Adrenal gland (tissue), 12 donors: Measurements from ENCODE around the gene KIF6. TPM values are rescaled to one million over a fixed set of nuclear protein-coding genes. Genes with fewer than 3 reads are reported as not detected.

Experiments used
- DNase-seq, 7 donors: peaks; one replicate each; pipeline ENCODE4 v3.0.0-alpha.2; 2019 to 2020
- H3K27ac ChIP-seq, 5 donors: fragments of 200-600 bp; sonication (generic) in 4 of 5; 1 replicate in 3 of 5; 2 replicates in 2 of 5; pipeline versions ENCODE4 v1.5.1 to v1.8.0; 2016 to 2020; ENCODE audit warnings: mild to moderate bottlenecking in 1 of 5
- H3K27me3 ChIP-seq: fragments of 200-600 bp; 2 replicates; pipeline ENCODE4 v1.8.0; 2021
- H3K36me3 ChIP-seq, 2 donors: fragments of 200-600 bp; replicated peaks in 1 of 2; 1 replicate in 1 of 2; 2 replicates in 1 of 2; pipeline versions ENCODE4 v1.5.1 to v1.8.0; 2018 to 2022
- H3K4me1 ChIP-seq, 2 donors: fragments of 200-600 bp; replicated peaks in 1 of 2; 1 replicate in 1 of 2; 2 replicates in 1 of 2; pipeline versions ENCODE4 v1.5.1 to v1.8.0; 2018 to 2021
- H3K4me3 ChIP-seq, 4 donors: fragments of 200-600 bp; sonication (generic) in 3 of 4; one replicate each; pipeline ENCODE4 v1.5.1; 2016 to 2018
- H3K9me3 ChIP-seq, 3 donors: fragments of 200-600 bp; sonication (generic) in 1 of 3; replicated peaks in 1 of 3; 1 replicate in 2 of 3; 2 replicates in 1 of 3; pipeline versions ENCODE4 v1.5.1 to v1.8.0; 2016 to 2021
- POLR2A ChIP-seq, 2 donors: fragments of 450-650 bp; IDR thresholded peaks; one replicate each; pipeline ENCODE4 v1.6.1; 2017; ENCODE audit warnings: antibody characterized with exemption in 2 of 2, mild to moderate bottlenecking in 2 of 2, moderate library complexity in 1 of 2
- WGBS, 4 donors: extraction: QIAGEN DNeasy Blood & Tissue Kit in 2 of 4; methylation state at CpG; one replicate each; pipeline versions ENCODE4 v1.1.5 to v1.1.7; 2013 to 2017; 5-methylcytosine and 5-hydroxymethylcytosine counted together
- intact Hi-C, 2 donors: fragments of 100-400 bp; cut with DNase I; formaldehyde crosslinking; loops; one replicate each; pipeline versions ENCODE4 v1.14.1 to v1.15.0; 2022 to 2023
- polyA plus RNA-seq, 3 donors: library from polyadenylated mRNA; stranded (reverse); fragments of 200-250 nt in 2 of 3; fragments of 350-450 nt in 1 of 3; fragmentation: Illumina TruSeq in 1 of 3; extraction: RNeasy Lipid Tissue Mini Kit (QIAGEN cat#74804) in 1 of 3; gene quantifications; one replicate each; pipeline ENCODE4 v1.2.3, GENCODE V29; 2013 to 2014
- total RNA-seq, 9 donors: library from RNA; depleted of rRNA in 4 of 9; stranded (reverse); fragments of >200 nt in 4 of 9; fragments of 120-200 nt in 1 of 9; fragmentation: NEBNext Ultra II Directional in 1 of 9; extraction: Animal tissue kit (Norgen Biotek cat#: 25700) in 1 of 9; gene quantifications; one replicate each; pipeline versions ENCODE4 v1.1.0 to v1.2.4, GENCODE V29; 2013 to 2023
- TF ChIP-seq, protein P1 (sequence below), 6 experiments: fragments of 450-650 bp in 4 of 6; fragments of 200-600 bp in 2 of 6; sonication (generic) in 1 of 6; IDR thresholded peaks; 1 replicate in 5 of 6; 2 replicates in 1 of 6; pipeline versions ENCODE4 v1.5.1 to v1.8.0; 2016 to 2021; ENCODE audit warnings: antibody characterized with exemption in 6 of 6, mild to moderate bottlenecking in 2 of 6, moderate library complexity in 1 of 6
- donor health status: healthy with polysubstance abuse.
- donor health status: Bipolar disorder and iron deficiency.
- donor health status: DM: yes; HTN: yes; CAD: no.
- donor health status: DM: no; HTN: no; CAD: no.
- donor health status: DM: no; HTN: no; CAD: no.
- donor health status: DM: yes; HTN: yes; CAD: no.

KIF6 gene
- total and polyA plus RNA-seq, 12 donors = 0.52 to 4.2 (median 0.73) TPM

DNA sequence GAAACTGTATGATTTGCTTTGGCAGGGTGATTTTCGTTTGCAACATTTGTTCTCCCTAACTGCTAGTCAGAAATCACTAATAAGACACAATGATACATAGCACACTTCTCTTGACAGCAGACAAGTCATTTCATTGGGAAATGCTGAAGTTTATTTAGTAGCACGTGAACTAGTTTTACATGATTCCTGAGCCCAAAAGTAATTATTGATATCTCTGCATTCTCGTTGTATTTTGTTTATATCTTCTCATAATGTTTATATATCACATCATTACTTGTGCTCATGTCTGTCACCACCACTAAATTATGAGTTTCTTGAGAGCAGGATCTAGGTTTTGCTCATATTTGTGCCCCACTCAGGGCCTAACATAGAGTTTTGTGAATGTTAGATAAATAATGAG is 151.7 kb downstream of the KIF6 start:
- DNase-seq = no peak
- H3K4me1 ChIP-seq = no peaks in the 10 kb centered on the region
- no peak overlapping the region for H3K27ac ChIP-seq
- 61 to 75% (median 68%) methylated on average over 3 of the region's 3 CpGs for WGBS, 4 donors
- intact Hi-C loops = no loop called here
- no peaks in the 10 kb centered on the region for H3K36me3 ChIP-seq
- TF ChIP-seq, protein P1, sequence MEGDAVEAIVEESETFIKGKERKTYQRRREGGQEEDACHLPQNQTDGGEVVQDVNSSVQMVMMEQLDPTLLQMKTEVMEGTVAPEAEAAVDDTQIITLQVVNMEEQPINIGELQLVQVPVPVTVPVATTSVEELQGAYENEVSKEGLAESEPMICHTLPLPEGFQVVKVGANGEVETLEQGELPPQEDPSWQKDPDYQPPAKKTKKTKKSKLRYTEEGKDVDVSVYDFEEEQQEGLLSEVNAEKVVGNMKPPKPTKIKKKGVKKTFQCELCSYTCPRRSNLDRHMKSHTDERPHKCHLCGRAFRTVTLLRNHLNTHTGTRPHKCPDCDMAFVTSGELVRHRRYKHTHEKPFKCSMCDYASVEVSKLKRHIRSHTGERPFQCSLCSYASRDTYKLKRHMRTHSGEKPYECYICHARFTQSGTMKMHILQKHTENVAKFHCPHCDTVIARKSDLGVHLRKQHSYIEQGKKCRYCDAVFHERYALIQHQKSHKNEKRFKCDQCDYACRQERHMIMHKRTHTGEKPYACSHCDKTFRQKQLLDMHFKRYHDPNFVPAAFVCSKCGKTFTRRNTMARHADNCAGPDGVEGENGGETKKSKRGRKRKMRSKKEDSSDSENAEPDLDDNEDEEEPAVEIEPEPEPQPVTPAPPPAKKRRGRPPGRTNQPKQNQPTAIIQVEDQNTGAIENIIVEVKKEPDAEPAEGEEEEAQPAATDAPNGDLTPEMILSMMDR (IDR thresholded peaks at IDR 0.05) = no peak
- TF ChIP-seq POLR2A (IDR thresholded peaks at IDR 0.05) = no peak
- no peaks in the 10 kb centered on the region for H3K9me3 ChIP-seq
- no peaks in the 10 kb centered on the region for H3K27me3 ChIP-seq
- H3K4me3 ChIP-seq = no peak overlapping the region

DNA sequence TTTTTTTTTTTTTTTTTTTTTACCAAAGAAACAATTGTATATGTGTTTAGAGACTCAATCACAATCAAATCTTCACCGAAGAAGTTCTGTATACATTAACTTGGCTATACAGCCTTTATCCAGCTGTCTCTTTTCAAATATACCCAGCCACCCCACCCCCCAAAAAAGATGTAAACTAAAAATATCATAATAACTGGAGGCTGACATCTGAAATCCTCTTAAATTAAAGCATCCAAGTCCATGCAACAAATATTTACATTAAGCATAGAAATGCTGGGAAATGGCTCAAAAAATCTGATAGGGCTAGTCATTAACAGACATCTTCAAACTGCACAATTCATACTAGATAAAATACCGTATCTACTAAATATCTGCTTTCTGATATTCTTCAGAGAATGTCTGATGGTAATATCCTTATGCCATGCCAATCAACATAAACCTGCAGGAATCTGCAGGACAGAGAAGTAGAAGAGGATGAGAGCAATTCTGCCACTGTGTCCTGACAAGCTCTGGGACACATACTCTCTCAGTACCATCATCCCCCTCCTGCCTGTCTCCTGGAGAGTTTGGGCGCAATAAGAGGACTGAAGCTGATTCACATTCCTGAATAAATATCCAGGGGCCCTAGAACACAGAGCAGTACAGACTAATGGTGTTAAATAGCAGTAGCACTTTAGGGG is 152.4 kb downstream of the KIF6 start:
- no peaks in the 10 kb centered on the region for H3K36me3 ChIP-seq
- H3K9me3 ChIP-seq = no peaks in the 10 kb centered on the region
- DNase-seq = no peak
- TF ChIP-seq, protein P1 (IDR thresholded peaks at IDR 0.05) = no peak
- no peak for TF ChIP-seq POLR2A (IDR thresholded peaks at IDR 0.05)
- intact Hi-C loops = no loop called here
- H3K27ac ChIP-seq = no peak overlapping the region
- H3K4me3 ChIP-seq = no peak overlapping the region
- no peaks in the 10 kb centered on the region for H3K27me3 ChIP-seq
- H3K4me1 ChIP-seq = no peaks in the 10 kb centered on the region
- WGBS, 4 donors = 88 to 92% (median 89%) methylated on average over 3 of the region's 3 CpGs

DNA sequence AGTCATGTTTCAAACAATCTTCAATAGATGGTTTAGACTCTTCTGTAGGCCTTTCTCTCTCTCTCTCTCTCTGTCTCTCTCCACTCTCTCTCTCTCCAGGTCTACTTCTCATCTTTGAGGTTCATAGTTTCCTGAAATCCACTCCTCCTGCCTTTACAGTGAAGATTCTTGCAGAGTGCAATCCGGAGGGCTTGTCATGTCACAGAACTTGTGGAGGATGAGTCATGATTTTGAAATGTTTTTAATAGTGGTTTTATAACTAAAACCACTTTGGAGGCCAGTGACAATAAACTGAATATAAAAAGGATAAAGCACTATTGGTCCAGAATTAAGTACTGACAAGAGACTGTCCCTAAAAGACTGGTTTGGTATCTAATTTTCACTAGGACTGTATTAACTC is 156.3 kb downstream of the KIF6 start:
- no peaks in the 10 kb centered on the region for H3K9me3 ChIP-seq
- no peaks in the 10 kb centered on the region for H3K36me3 ChIP-seq
- WGBS, 4 donors = 21 to 28% (median 24%) methylated on average over 1 of the region's 1 CpG
- intact Hi-C loops = no loop called here
- H3K4me1 ChIP-seq = no peaks in the 10 kb centered on the region
- TF ChIP-seq, protein P1 (IDR thresholded peaks at IDR 0.05) = no peak
- no peak for TF ChIP-seq POLR2A (IDR thresholded peaks at IDR 0.05)
- DNase-seq = no peak
- no peak overlapping the region for H3K27ac ChIP-seq
- no peaks in the 10 kb centered on the region for H3K27me3 ChIP-seq
- no peak overlapping the region for H3K4me3 ChIP-seq

DNA sequence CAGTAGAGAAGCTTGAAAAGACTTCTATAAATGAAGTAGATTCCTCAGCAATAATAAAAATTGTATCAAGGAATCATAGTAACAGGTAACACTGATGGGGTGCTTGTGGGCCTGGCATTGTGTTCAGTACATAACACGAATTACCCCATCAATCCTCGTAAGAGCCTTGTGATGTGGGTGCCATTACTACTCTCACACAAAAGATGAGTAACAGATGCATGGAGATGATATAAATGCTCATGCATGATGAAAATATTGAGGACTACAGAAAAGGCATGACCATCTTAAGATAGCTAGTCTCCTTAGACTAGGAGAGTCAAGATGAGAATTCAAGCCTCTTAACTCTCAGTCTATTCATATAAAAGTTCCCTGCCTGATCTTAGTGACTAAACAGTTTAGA is 158.1 kb downstream of the KIF6 start:
- H3K4me1 ChIP-seq = no peaks in the 10 kb centered on the region
- TF ChIP-seq, protein P1 (IDR thresholded peaks at IDR 0.05) = no peak
- TF ChIP-seq POLR2A (IDR thresholded peaks at IDR 0.05) = no peak
- H3K4me3 ChIP-seq = no peak overlapping the region
- intact Hi-C loops = no loop called here
- no peaks in the 10 kb centered on the region for H3K36me3 ChIP-seq
- no peaks in the 10 kb centered on the region for H3K27me3 ChIP-seq
- H3K9me3 ChIP-seq = no peaks in the 10 kb centered on the region
- no peak for DNase-seq
- WGBS, 4 donors = 91 to 97% (median 94%) methylated on average over 2 of the region's 2 CpGs
- no peak overlapping the region for H3K27ac ChIP-seq
